AG08396 (cell line): ENCODE data around the gene IL12A.
A peak's percentile ranks its signal among the peaks of the same experiment; 100 is the strongest.

Experiments
- DNase-seq: peaks from one replicate; pipeline ENCODE4 v3.0.0; 2012; ENCODE audit warnings: low spot score, mixed read lengths

Gene IL12A

DNA sequence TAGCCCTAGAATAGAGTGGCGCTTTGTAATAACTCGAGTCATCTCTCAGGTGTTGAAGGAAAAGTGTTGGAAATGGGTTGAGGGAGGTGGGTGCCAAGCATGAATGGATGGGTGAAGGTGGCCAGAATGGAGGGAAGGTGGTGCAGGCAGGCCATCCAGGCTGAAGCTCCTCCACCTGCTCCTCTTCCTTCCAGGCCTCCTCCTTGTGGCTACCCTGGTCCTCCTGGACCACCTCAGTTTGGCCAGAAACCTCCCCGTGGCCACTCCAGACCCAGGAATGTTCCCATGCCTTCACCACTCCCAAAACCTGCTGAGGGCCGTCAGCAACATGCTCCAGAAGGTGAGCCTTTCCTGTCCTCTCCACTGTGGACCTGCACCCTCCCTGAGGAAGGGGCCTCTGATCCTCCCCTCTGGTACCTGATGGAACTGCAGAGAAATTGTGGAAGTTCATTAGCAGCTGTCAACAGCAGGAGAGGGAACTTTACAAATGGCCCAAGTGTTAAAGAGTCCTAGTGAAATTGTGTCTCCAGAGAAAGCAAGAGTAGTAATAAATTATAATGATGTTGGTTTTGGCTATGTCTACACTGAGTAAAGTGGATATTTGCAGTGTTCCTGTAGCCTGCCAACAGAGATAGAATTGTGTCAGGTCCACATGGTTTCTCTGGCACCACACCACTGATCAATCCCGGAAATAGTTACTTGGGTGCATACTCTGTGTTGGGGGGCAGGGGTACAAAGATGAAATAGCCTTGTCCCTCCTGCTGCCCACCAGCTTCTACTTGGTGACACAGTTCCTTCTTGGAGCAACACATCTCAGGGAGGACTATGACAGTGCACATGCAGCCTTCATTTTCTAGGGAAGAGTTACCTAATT lies 1.6 kb downstream of the IL12A start:
- no peak for DNase-seq

DNA sequence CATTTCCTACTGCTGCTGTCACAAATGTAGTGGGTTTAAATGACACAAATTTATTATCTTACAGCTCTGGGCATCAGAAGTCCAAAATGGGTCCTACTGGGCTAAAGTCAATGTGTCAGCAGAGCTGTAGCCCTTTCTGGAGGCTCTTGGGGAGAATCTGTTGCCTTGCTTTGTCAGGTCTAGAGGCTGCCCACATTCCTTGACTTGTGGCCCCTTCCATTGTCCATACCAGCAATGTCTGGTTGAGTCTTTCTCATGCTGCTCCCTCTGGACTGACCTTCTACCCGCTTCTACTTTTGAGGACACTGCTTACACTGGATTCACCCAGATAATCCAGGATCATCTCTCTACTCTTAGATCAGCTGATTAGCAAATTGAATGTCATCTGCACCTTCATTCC lies 3.0 kb downstream of the IL12A start:
- no peak for DNase-seq

DNA sequence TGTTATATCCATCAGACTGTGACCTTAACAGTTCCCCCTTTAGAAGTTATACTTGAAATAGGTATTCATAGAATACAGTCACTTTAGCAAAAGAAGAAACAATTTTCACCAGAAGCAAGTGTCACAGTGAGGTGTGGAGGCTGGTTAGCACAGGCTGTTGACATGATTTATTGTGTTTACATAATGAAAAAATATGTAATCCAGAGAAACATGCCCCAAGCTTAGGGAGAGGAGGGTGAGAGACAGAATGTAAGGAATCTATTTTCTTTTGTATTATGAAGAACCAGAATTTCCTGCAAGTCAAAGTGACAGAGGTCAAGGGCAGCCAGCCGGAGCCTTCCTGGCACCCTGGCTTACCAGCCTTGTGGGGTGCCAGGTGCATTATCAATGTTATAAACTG lies 4.0 kb downstream of the IL12A start:
- no peak for DNase-seq

DNA sequence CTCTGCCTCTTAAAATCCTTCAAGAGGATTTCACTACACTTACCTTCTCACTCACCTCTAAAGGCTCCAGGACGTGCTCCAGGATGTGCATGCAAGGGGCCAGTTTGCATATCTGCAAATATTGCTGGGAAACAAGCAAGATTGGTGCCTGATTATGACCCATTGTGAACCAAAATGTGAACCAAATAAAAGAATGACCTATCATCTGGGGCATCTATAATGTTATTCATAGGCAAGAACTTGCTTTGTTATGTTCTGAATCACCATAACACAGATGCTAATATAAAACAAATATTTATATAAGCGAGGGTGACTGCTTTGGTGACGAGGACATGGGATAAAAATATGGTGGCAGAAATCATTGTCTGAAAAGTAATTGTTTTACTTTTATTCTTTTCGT lies 5.5 kb downstream of the IL12A start:
- peak; percentile 42 for DNase-seq

DNA sequence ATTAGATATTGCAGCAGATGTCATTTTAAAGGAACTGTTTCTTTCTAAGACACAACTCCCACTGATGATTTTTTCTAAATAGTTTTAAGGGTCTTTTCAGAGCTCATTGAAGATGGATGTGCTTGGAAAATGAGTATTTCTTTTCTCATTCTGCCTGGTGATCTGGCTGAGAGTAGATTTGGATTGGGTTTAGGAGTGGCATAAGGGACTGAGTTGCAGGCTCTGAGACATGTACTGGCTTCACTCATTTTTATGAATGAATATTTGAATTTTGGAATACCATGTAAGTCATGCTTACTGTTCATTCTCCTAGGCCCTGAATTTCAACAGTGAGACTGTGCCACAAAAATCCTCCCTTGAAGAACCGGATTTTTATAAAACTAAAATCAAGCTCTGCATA lies 6.5 kb downstream of the IL12A start:
- DNase-seq, result no peak

DNA sequence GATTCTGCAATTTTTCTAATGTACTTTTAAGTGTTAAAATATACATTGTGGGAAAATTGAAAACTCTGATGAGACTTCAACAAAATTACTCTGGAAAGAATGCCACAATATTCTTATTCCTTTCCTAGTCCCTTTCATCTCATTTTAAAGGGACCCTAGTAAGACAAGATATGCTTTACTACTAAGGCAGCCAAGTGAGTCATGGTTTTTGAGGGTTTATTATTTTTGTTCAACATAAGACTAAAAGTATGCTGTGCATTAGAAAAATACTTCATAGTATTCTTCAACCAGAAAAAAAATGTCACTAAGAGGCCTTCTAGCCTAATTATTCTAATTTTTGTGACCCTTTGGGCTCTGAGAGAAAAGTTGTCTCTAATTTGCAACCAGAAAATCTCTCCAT lies 7.4 kb downstream of the IL12A start:
- DNase-seq, result no peak

DNA sequence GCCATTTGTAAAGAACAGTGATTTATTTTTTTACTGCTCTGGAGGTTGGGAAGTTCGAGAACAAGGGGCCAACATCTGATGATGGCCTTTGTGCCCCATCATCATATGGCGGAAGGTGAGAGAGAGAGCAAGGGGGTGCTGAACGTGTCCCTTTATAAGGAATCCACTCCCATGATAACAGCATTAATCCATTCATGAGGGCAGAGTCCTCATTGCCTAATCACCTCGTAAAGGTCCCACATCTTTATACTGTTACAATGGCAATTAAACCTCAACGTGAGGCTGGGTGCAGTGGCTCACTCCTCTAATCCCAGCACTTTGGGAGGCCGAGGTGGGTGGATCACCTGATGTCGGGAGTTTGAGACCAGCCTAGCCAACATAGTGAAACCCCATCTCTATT lies 8.3 kb downstream of the IL12A start:
- DNase-seq, result no peak

DNA sequence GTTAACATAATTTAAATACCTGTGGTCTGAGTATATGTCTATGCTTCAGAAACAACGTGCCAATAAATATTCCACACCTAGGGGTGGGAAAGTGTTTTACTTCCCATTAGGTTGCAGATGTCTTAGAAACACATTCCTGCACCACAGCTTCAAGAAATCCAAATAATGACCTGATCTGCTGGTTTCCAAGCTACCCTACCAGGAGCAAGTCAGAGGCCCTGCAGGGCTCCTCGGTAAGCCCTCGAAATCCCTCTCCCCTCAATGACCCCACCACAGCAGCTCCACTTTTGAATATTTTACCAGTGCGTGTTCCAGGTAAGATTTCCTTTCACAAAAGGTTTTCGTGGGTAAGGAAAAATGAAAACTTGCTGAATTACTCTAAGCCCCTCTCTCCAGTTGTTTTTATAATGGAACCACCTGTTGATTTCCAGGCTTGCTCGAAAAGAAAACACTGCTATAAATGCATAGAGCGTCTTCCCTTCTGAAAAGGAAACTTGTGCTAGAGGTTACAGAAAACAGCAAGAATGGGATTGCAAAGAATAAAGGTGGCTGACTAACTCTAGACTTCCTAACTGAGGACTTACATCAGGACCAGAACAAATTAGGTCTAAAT lies 12.6 kb downstream of the IL12A start:
- DNase-seq, result no peak

DNA sequence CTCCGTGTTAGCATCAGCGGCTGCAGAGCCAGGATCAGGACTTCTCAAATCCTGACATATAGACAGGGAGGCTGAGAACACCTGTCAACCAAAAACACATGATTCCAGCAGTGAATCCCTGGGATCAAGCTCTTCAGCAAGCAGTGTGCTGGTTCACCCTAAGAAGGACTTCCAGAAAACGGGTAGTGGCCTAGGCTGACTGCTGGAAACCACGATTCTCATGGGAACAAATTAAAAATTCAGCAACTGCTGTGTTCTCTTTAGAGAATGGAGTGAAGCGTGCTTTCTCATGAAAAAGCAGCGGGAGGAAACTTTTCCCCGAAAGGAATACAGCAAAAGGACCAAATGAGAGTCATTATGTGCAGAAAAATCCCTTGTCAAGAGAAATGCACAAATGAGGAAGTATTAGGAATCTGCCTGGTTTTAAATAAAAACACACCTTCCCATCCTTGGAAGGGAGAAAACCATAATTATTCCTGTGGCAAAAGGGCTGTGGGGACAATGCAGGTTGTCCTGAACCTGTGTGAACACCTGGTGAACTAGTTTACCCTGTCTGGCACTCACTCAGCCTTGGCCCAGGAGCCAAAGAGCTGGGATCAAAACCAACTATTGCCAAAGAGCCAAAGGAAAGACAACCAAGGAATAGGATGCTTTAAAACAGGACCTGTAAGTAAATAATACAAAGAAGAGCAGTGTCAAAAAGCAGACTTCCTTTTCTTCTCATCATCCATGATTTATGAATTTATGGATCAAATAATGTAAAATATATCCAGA lies 13.4 kb downstream of the IL12A start:
- no peak for DNase-seq

DNA sequence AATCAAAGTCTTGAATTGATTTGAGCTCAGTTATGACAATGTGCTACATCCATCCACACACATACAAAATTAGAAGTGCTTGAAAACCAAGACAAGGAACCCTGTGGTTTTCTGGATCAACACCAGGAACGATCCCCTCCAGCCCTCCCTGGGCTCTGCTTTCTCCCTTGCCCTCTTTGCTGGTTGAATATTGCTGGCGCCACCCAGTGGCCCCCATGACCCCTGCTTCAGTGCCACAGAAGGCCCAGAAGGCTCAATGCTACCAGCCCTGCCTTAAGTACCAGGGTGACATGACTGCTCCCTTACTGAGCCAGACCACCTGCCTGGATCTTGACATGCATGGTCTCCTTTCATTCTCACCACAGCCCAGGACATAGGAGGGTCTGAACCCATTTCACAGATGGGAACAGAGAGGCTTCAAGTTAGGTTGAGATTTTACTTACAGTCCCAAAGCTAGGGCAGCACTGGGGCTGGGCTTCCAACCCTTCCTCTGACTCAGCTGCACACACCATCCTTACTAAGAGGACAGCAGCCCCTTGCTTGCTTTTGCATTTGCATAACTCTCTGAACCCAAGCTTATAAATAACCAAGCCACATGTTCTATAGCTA lies 15.0 kb downstream of the IL12A start:
- DNase-seq, result peak; percentile 28

DNA sequence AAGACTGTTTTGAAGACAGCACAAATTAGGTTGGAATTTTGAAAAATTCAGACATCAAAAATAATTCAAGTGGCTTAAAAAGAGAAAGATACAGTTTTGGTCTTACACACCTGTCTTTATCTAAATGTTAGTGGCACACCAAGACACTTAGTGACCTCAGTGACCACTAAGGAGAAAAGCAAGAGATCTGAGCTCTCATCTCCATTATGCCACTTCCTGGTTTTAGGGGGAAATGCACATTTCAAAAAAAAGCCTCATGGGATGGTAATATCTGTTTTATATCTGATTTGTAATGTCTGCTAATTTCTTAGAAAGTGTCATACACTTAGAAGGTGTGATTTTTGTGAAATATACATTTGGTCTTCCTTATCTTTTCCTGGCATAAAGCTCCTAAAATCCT lies 16.4 kb downstream of the IL12A start:
- DNase-seq, result no peak

DNA sequence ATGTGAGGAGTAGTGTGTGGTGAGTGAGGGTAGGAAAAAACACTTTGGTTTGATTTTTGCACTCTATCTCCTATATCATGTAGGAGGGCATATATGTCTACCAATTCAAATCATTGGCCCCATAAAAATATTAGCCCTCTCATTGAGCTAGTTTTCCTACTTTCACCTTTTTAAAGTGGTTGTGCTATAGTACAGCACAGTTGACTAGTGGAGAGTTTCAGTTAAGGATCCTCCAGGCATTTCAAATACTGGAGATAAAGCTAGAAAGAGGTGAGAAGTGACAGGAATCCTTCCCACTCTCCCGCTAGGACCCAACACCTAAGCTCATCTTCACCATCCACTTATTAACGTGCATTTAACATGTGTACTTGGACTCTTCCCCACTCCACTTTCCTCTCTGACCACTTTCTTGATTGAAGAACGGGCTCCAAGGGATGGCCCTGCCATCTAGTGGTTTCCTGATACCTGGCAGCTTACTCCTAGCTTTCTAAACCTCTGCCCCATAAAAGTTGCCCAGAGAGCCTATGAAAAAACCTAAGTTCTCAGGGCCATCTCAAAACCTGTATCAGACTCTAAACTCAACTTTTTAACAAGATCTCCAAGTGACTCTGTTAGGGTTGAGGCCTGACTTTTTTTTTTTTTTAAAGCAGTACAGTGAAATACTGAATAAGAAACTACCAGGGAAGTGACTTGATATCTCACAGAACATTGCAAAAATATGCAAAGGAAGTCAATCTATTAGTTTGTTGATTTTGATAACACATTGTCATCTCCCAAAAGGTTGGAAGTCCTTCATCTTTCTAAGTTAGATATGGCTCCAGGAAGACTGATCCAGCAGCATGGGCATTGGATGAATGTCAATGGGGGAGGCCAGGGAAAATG lies 17.9 kb downstream of the IL12A start:
- peak; percentile 72 for DNase-seq

DNA sequence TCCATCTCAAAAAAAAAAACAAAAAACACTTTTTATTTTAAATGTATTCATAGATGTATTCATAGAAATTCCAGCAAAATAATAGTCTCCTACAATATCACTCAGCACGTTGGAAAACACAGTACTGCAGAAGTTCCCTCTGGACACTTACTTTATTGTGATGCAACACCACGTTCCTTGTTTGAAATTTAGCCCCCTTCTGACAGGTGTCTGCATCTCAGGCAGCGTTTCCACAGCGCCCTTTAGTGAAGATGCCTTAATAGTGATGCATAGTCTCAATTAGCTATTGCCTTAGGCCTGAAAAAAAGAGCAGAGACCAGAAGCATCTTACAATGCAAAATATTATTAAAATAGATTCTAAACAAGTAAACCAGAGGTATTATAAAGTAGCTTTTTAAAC lies 20.3 kb downstream of the IL12A start:
- no peak for DNase-seq

DNA sequence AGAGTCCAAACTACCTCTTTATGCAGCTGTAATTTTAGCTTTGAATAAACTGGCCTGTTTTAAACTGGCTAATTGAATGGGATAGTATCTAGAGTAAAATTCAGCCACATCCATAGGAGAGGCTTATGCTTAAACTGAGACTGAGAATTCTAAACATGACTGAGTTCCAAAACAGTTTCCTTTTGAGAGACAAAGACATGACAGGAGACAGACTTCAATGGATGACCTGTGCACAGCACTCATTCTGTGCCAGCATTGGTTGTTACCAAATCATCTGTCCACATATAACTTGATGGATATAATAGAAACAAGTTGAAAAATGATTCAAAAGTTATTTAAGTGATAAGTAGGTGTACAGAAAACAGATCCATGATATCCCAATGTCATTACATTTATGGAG lies 20.9 kb downstream of the IL12A start:
- DNase-seq, result no peak

DNA sequence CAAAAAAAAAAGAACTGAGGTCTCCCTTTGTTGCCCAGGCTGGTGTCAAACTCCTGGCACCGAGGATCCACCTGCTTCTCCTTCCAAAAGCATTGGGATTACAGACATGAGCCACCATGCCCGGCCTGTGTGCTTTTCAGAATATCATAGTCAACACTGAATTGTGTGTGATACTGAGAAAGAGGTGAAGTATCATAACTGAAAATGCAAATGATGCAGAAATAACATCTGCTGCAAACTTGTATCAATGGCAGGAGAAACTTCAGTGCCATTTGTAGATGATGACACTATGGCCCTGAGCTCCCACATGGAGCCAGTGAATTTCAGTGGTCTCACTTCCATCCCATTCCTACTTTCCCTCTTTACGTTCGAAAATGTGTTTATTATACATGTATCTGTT lies 21.9 kb downstream of the IL12A start:
- no peak for DNase-seq

DNA sequence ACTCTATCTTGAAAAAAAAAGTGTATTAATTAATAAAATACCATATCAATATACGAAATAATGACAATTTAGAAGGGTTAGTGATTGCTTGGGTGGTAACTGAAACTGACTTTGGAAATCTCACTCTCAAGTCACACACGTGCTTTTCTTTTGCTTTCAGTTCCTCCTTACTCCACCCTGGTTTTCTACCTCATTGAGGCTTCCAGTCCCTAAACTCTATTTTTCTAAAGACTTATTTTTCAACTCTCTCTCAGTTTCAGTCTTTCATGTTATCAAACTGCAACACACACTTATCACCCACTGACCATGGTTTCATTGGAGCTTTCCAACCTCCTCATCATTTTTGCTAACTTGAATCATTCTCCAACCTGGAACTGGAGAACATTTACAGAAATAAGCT lies 23.5 kb downstream of the IL12A start:
- DNase-seq, result no peak

DNA sequence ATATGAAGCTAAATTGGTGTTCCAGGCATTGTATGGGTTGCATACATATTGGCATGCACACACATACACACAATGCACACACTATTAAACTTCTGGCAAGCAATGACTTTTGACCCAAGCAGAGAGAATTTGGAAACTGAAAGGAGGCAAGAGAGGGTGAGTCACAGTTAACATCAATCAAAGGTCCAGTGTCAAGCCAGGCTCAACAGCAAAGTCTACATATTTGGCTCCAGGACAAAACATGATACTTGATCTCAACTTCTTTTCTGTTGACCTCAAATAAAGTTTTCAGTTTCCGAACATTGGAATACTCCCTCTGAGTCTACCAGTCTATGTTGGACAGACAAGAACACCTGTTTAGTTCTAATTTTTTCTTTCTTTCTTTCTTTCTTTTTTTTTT lies 28.3 kb downstream of the IL12A start:
- peak; percentile 42 for DNase-seq

DNA sequence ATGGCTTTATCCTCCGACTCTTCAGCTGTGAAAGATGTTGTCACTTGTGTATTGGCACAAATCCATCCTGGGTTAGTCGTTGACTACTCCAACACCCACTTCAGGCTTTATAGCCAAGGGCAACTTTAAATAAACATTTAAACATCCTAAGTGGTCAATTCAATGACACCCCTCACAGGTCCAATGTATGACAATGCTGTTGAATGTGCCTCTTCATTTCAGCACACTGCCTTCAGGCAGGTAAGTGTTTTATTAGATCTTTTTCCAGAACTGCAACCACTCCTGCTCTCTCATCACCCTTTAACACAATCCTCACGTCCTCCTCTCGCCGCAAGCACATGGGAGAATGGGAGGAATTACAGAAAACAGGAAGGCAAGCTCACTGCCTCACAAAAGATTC lies 30.3 kb downstream of the IL12A start:
- DNase-seq, result no peak

DNA sequence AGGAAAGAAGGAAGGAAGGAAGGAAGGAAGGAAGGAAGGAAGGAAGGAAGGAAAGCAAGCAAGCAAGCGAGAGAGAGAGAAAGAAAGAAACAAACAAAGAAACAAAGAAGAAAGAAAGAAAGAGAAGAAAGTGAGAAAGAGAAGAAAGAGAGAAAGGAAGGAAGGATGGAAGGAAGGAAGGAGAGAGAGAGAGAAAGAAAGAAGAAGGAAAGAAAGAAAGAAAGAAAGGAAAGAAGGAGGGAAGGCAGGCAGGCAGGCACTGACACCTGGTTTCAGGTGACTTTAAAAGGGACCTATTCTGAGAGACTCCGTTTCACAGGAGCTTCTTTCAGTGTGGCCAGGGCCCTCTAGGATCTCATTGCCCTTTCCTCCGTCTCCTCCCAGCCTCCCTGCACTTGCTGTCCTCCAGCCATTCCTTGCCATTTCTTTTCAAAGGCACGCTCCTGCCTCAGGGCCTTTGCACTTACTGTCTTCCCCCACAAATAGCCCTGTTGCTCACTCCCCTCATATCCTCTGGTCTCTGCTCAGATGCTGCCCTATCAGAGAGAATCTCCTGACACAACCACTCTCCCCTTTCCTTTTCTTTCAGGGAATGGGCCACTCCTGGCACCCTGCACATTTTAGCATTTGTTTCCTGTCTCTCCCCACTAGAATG lies 31.5 kb downstream of the IL12A start:
- DNase-seq, result no peak

DNA sequence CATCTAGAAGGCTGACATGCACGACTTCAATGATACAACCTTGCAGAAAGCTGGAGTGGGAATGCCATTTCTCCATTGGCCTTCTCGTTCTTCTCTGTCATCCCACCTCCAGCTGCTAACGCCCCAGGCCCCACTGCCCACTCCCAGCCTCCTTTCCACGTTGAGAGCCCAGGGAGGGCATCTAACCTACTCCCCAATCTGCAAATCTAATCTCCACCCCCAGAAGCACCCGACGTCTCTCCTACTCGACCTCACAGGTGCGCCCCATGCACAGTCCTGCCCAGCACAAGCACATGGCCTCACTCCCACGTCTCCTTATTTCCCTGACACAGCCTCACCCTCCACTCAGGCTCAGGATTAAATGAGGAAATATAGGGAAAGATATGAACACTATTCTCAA lies 33.4 kb downstream of the IL12A start:
- no peak for DNase-seq

DNA sequence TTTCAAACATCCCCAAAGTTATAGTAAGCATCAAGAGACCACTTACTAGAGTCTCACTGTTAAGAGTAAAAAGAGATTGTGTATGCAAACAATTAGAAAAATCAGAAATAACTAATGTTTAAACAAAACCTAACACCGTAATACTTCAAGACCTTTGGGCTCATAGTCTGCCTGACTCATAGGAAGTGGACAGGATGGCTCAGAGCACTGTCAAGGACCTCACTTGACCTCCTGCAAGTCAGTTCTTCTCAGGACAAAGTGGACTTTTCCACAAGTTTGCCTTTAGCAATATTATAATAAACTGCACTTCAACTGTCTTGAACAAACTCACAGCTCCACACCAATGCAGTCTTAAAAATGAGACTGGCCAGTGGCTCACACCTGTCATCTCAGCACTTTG lies 34.8 kb downstream of the IL12A start:
- no peak for DNase-seq
